ENCODE results near the gene LSM4. TPM values are rescaled to one million over a fixed set of nuclear protein-coding genes. Genes with fewer than 3 reads are reported as not detected.
A peak's percentile ranks its signal among the peaks of the same experiment; 100 is the strongest.

The LSM4 gene
- total RNA-seq, 1 donor from 2014 or later: 72.3 TPM

- H3K36me3 ChIP-seq: peaks cover 41% of the 10 kb centered on the region
These were observed 57.3 kb downstream of the LSM4 start for GRCh38 chr19:18265582-18265981.

GRCh38 chr19:18264971-18265540 lies 57.8 kb downstream of the LSM4 start:
- no peak for DNase-seq
- Histone ChIP-seq H3K36me3 (peaks cover 41% of the 10 kb centered on the region), H3K4me1 (no peaks in the 10 kb centered on the region), H3K27ac (no peak overlapping the region), H3K4me3 (no peak overlapping the region), H3K27me3 (ENCODE audit: low read depth) (no peaks in the 10 kb centered on the region), H3K9me3 (no peaks in the 10 kb centered on the region)
- intact Hi-C loops (cut with DNase I): no loop called here
- no peak for TF ChIP-seq CTCF (IDR thresholded peaks at IDR 0.05)
- no peak for ATAC-seq

More at GRCh38 chr19:18265582-18265981, 57.3 kb downstream of the LSM4 start:
- no peak for ATAC-seq
- TF ChIP-seq CTCF (IDR thresholded peaks at IDR 0.05): no peak
- no peaks in the 10 kb centered on the region for H3K27me3 ChIP-seq (ENCODE audit: low read depth)
- DNase-seq: no peak
- no peak overlapping the region for H3K4me3 ChIP-seq
- no peaks in the 10 kb centered on the region for H3K9me3 ChIP-seq
- H3K27ac ChIP-seq: no peak overlapping the region
- H3K4me1 ChIP-seq: no peaks in the 10 kb centered on the region
- intact Hi-C loops (cut with DNase I): no loop called here

- H3K27me3 ChIP-seq (ENCODE audit: low read depth): no peaks in the 10 kb centered on the region
- H3K4me3 ChIP-seq: no peak overlapping the region
- intact Hi-C loops (cut with DNase I): no loop called here
- H3K9me3 ChIP-seq: no peaks in the 10 kb centered on the region
- peaks cover 41% of the 10 kb centered on the region for H3K36me3 ChIP-seq
- H3K4me1 ChIP-seq: no peaks in the 10 kb centered on the region
- no peak overlapping the region for H3K27ac ChIP-seq
- peak in 1 of 2 donors; percentile 1 for ATAC-seq
- no peak for TF ChIP-seq CTCF (IDR thresholded peaks at IDR 0.05)
- DNase-seq: no peak
These were observed 58.6 kb downstream of the LSM4 start for GRCh38 chr19:18264137-18264854.

GRCh38 chr19:18263324-18264136 lies 59.3 kb downstream of the LSM4 start:
- no peak overlapping the region for H3K4me3 ChIP-seq
- no peaks in the 10 kb centered on the region for H3K9me3 ChIP-seq
- H3K27me3 ChIP-seq (ENCODE audit: low read depth): no peaks in the 10 kb centered on the region
- no peak for ATAC-seq
- no peaks in the 10 kb centered on the region for H3K4me1 ChIP-seq
- H3K27ac ChIP-seq: no peak overlapping the region
- H3K36me3 ChIP-seq: peaks cover 41% of the 10 kb centered on the region
- no peak for DNase-seq
- intact Hi-C loops (cut with DNase I): no loop called here
- TF ChIP-seq CTCF (IDR thresholded peaks at IDR 0.05): no peak

GRCh38 chr19:18262917-18263316 lies 60.0 kb downstream of the LSM4 start:
- DNase-seq: no peak
- Histone ChIP-seq H3K4me3 (no peak overlapping the region), H3K27me3 (ENCODE audit: low read depth) (no peaks in the 10 kb centered on the region), H3K4me1 (no peaks in the 10 kb centered on the region), H3K9me3 (no peaks in the 10 kb centered on the region), H3K36me3 (peaks cover 41% of the 10 kb centered on the region), H3K27ac (no peak overlapping the region)
- ATAC-seq: no peak
- TF ChIP-seq CTCF (IDR thresholded peaks at IDR 0.05): no peak
- intact Hi-C loops (cut with DNase I): no loop called here
